ENCODE results near the gene BOLA1.
A peak's percentile ranks its signal among the peaks of the same experiment; 100 is the strongest.
"Not testable (repeated sequence)": the region's sequence is repeated elsewhere in the genome, so short reads cannot be mapped to it uniquely, and the experiment has no call there.

Gene BOLA1

DNA sequence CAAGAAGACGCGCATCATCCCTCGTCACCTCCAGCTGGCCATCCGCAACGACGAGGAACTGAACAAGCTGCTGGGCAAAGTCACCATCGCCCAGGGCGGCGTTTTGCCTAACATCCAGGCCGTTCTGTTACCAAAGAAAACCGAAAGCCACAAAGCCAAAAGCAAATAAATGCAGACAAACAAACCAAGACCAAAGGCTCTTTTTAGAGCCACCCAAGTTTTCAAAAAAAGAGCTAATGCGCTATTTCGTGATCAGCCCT lies 12.2 kb upstream of the BOLA1 start:
- DNase-seq (ENCODE audit: low read depth in 2 of 2) = not testable (repeated sequence)

DNA sequence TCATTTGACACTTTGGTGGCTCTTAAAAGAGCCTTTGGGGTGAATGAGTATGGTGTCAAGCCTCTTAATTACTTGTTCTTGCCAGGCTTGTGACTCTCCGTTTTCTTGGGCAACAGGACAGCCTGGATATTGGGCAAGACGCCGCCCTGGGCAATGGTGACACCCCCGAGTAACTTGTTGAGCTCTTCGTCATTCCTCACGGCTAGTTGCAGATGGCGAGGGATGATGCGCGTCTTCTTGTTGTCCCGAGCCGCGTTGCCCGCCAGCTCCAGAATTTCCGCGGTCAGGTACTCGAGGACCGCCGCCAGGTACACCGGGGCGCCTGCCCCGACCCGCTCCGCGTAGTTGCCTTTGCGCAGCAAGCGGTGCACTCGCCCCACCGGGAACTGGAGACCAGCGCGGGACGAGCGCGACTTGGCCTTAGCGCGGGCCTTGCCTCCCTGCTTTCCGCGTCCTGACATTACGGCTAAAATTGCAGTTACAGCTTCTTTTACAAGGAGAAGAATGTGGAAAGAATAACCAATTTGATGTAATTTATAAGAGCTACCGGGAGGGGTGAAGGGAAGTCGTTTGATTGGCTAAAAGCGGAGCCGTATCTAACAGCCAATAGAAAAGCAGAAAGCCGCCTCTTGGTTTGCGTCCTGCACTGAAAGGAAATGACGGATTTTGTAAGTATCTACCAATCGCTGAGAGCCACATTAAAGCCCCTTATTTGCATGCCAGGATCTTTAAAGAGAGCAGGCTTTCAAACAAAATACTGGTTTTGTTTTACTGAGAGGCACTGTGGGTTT lies 11.7 kb upstream of the BOLA1 start:
- peak in 1 of 2 experiments; percentile 61 for DNase-seq (ENCODE audit: low read depth in 2 of 2)

DNA sequence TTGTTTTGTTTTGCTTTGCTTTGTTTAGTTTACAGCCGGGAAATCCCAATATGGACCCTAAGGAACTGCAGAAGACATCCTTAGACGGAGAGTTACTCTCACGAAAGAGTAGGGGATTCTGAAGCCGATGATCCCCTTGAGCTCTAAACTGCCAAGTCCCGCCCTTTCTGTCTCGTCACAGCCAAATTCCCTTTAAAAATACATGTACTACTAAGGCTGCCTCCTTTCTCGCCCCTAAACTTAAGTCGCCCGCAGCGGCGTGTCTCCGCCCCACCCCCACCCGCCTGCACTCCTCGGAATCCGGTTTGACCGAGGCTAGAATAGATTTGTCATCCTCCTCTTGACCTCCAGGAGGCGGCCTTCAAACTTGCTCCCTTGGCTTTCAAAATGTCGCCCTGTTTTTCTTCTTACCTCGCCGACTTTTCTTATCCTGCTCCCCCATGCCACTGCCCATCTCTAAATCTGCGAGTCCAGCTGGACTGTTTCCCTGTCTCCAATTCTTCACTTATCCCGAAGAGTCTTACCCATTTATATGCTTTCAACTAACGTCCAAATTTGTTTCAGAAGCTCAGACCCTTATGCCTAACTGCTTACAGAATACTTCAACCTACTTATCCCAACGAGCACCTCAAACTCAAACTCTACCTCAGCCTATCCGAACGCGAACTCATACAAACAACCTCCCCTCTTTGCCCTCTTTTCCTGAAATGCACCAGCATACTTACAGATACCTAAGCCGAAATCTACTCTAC lies 10.9 kb upstream of the BOLA1 start:
- peak; percentile 57 to 80 for DNase-seq (ENCODE audit: low read depth in 2 of 2)

DNA sequence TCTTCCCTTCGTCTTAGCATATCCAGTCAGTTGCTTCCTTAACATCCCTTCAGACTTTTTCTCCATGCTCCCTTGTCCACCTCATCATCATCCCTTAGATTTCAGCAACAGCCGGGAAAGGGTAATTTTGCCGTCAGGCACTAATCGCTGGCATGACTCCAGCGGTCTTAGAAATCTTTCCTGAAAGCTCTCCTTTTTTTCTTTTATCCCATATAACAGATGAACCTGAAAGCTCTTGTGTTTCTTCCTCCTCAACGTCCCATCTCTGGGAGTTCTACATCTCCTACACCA lies 10.4 kb upstream of the BOLA1 start:
- DNase-seq (ENCODE audit: low read depth in 2 of 2) = no peak

DNA sequence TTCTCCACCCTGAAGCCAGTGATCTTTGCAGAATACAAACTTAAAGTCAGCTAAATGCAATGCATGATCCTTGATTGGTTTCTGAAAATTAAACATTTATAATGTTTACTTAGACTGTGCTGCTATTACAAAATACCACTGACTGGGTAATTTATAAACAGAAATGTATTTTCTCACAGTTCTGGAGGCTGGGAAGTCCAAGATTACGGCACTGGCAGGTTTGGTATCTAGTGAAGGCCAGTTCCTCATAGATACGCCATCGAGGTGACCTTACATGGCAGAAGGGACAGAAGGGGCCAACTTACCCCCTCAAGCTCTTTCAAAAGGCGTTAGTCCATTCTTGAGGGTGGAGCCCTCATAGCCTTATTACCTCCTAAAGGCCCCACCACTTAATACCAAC lies 2.8 kb upstream of the BOLA1 start:
- no peak for DNase-seq (ENCODE audit: low read depth in 2 of 2)

DNA sequence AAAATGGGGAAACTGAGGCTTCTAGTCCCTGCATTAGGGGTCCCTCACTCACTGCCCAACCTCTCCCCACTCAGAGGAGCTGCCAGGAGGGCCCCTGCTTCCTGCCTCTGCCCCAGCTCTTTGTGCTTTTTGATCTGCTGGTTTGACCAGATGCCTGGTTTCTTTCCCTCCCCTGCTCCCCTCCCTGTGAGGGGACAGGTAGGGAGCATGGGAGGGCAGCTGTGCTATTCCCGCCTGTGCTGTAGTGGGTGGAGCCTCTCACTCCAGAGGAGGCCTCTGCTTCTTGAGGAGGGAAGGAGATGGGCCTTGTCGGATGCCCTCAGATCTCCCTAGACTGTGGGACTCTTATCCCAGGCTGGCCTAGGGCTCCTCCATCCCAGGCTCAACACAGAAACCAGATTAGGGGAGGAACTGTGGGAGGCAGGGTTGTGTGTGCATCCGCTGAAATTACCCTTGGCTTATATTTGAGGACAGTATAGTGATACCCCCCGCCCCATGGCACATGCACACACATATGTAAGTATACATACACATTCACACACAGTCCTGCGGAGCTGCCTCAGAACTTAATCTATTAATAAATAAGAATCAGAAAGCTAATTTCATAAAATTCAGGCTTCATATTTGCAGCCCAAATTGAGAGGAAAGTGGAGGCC lies 4.6 kb downstream of the BOLA1 start:
- no peak for DNase-seq (ENCODE audit: low read depth in 2 of 2)

DNA sequence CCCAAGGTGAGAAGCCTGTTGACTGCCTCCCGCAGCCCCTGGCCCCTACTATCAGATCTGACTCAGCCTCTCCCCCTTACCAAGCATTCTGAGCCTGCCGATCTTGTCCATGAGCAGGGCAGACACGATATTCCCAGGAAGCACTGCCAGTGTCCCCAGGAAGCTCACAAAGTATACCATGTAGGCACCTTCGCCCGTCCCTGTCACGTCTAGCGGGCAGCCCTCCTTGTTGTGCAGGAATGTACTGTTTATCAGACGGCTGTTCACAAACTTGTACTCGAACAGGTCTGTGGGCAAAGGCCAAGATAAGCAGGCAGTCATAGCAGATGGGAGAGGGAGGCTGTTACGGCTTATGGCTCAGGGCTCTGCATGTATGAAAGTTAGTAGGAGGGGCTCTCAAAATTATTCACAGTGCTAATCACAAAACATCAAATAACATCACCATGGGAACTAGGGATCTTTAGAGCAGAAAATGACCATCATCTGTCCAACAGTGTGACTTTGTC lies 7.3 kb downstream of the BOLA1 start:
- DNase-seq (ENCODE audit: low read depth in 2 of 2) = no peak

DNA sequence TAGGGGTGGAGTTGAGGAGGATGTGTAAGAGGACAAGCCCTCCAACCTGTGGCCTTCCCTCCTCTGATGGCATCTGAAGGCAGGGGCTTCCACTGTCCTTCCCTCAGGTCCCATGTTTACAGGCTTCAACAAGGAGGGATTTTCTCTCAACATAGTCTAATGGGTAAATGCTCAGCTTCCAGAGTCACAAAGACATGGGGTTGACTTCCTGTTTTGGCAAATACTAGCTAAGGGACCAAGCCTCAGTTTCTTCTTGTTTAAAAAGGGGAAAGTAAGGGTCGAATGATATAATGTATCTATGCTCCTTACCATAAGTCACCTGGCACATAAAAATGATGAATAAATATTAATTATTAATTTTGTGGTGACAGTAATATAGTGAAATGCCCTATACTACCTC lies 15.2 kb downstream of the BOLA1 start:
- no peak for DNase-seq (ENCODE audit: low read depth in 2 of 2)

DNA sequence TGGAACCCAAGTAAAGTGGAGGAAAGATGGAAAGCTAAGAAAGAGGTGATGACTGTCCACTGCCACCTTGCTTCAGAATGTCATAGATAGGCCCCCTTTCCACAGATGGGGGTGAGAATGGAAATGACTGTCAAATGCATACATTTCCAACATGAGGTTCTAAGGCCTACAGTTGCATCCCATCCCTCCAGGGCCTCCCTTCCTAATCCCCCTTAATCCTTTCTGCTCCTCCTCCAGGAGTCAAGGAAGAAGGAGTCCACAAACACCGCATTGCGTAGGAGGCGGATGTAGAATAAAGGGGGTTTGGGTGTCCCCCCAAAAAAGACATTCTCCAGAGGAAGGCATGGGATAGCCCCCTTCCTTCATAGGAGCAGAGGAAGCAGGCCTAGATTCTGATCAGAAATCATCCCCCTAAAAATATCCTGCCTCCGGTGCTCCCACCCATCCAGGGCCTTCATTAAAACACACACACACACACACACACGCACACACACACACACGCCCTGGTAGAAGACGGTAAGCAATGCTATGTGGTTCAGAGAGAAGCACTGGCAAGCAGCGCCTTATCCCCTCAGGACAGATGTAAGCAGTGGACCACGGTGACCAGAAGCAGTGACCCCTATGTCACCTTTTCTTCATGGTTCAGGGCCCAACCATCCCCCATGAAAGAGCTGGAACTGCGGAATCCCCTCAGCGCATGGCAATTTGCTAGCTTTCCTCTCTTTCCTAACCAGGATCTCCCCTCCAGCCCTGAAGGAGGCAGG lies 16.2 kb downstream of the BOLA1 start:
- DNase-seq (ENCODE audit: low read depth in 2 of 2) = no peak

DNA sequence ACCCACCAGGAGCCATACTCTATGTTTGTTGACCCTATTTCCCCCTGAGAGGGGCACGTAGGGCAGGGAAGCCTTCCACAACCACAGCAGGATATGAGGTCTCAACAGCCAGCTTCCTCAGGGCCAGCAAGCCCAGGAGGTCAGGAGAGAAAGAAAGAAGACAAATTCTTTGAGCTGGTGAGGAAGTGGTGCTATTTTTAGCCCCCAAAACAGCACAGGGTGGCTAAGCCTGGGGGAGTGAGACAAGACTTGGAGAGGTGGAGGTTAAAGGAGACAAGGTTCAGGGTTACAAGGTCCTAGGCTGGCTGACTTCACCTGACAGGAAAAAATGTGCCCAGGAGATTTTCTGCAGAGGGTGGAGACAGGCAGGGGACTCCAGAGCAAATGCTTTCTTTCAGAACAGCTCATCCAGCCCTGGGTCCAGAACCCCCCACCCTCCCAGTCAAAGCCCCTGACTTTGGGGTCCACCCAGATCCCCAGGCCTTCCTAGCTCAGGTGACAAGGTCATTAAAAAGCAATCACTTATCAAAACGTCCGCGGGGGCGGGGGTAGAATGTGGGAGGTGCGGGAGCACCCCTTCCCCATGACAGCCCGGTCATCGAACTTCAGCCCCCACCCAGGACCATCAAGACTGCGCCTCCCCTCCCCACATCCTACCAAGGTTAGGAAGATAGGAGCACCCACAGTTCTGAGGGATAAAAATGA lies 17.0 kb downstream of the BOLA1 start:
- no peak for DNase-seq (ENCODE audit: low read depth in 2 of 2)

DNA sequence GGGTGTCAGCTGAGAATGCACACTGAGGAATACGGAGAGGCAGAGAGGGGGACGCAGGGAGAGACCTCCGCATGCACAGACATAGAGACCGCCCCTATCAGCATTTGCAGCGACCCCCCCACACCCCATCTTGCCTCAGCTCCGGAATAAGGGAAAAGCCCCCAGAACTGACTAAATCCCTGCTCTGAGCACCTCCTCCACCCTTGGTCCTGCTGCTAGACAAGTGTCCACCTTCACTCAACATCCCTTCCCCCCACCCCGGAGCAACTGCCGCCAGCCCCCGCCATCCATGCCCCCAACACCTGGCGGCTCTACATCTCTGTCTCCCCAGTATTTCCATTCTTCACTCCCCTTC lies 17.5 kb downstream of the BOLA1 start:
- DNase-seq (ENCODE audit: low read depth in 2 of 2) = no peak

DNA sequence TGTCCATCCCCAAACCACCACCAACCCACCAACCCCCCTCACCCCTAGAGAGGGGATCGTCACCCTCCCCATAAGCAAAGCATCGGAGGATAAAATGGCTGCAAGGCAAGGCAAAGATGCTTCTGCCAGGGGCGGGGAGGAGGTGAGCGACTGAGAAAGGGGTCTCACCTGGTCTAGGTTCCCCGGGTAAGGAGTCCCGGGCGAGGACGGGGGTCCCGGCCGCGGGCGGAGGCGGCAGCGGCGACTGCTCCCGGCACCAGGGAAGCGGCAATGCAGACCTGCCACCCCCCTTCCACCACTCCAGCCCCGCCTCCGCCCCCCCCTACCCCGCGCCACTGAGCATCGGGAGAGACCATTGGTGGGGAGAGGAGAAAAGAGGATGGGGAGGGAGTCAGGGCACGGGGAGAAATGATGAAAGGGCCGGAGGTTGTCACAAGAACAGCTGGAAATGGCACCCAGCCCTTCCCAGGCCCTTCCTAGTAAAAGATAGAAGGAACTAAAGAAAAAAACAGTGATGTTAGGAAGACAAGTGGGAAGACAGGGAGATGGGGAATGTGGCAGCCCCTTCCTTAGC lies 18.3 kb downstream of the BOLA1 start, which contains the start of gene SV2A:
TSS of gene SV2A (minus strand) at position 274 of the 574 bp plus-strand sequence. CDS start 4,004 bp downstream, outside the sequence.
- peak in 1 of 2 experiments; percentile 41 for DNase-seq (ENCODE audit: low read depth in 2 of 2)

DNA sequence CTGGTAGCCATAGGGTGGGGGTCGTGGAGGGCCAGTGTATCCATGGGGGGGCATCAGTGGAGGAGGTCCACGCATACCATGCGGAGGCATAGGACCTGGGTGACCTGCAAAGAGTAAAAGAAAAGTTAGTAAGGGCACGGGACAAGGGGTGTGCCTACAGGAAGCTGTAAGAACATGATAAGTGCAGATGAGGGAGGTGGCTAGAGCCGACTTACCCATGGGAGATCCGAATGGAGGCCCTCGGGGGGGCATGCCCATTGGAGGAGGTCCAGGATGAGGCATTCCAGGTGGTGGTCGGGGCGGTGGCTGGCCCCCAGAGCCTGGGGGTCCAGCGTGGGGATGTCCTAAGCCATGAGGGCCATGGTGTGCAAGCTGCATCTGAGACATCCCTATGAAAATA lies 24.3 kb downstream of the BOLA1 start:
- DNase-seq (ENCODE audit: low read depth in 2 of 2) = no peak

DNA sequence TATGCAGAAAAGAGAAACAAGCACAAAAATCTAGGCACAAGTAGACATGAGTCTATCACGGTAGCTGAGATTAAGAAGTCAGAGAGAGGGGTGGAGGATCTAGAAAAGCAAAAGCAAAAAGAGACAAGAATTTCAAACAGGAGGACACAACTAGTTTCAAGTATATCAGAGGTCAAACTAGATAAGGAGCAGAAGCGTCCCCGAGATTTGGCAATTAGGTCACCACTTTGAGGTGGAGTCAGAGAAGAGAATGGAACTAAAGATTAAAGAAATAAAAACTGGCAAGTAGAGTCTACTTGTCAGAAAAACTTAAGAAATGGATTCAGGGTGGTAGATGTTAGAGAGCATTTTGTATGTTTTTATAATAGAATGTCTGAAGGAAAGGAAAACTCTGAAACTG lies 26.0 kb downstream of the BOLA1 start:
- no peak for DNase-seq (ENCODE audit: low read depth in 2 of 2)

DNA sequence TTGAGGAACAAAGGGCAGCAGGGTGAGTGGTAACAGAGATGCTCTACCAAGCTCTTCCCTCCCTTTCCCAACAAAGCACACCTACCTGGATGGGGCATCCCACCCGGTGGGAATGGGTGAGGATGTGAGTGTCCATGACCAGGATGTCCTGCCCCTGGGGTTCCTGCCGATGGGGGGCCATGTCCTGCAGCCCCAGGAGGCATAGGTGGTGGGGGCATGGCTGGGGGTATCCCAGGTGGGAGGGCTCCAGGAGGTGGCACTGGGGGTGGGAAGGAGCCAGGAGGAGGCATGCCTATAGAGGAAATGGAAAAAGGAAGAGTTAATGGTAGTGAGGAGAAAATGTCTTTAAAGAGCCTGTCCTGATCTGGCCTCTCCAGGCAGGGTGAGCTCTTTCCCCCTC lies 26.4 kb downstream of the BOLA1 start:
- no peak for DNase-seq (ENCODE audit: low read depth in 2 of 2)

DNA sequence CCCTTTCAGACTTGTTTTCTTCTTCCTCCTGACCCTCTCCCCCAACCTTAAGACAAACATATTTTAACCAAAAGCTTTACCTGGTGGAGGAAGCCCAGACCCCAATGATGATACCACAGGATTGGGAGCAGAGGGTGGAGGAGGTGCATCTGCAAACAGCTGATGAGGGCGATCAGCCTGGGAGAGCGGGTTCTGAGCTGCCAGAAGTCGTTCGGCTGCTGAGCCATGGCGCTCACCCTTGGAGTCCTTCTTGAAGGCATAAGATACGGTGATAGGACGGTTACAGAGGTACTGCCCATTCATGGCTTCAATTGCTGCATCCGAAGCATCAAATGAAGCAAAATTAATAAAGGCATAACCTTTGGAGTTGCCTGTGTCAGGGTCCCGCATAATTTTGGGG lies 26.9 kb downstream of the BOLA1 start:
- no peak for DNase-seq (ENCODE audit: low read depth in 2 of 2)

DNA sequence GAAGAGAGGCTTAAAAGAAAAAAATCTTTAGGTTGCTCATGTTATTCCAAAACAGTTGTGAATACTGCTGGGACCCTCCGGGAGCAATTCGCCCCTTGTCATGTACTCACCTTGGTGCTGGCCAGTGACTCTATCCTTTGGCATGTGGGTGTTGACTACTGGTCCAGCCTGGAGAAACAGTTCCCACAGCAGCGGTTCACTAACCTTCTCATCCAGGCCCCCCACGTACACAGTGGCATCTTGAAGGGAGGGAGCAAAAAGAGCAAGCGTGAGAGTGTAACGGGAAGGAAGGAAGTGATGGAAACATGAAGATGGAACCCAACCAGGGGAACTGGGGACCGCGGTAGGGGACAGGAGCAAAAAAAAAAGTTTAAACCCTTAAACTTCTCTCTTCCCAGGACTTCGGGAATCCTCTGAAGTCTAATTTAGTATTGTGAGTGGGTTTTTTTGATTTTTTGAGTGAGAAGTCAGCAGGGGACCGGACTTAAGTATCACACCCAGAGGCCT lies 27.7 kb downstream of the BOLA1 start:
- DNase-seq (ENCODE audit: low read depth in 2 of 2) = no peak

DNA sequence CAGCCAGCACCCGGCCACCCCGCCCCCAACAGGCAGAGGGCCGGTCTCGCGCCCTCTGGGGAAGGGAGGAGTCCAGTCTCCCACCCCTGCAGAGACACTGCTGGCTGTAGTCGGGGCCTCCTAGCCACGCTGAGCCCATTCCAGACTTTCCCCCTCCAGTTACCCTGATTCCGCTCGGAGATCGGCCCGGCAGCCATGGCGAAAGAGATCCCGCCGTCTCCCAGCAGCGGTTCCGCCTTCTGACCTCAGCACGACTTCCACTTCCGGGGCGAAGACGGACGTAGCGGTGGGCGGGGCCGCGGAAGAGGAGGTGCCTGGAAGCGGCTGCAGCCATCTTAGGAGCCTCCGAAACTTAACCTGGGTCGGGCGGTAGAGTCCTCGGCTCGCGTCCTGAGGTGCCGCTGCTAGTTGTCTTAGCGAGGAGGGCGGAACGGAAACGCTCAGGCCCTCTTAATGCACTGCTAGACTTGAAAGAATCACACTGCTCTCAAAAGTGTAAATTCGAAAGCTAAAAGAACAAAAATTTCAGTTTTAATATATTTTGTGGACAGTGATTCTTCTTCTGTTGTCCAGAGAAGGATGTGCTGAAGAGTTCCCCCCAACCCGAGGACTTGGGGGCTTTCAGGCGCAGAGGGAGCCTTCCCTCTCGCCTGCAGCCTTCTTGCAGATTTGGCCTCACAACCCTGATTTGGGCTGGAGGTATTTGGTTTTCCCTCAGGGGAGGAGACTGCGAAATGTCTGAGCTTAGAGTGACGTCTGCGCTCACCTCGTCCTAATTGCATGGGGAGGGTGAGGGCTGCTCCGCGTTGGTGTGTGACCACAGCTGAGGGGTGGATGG lies 28.4 kb downstream of the BOLA1 start, which contains the start of gene SF3B4:
TSS of gene SF3B4 (minus strand) at position 241 of the 838 bp plus-strand sequence. CDS start at position 197, 44 bp downstream.
- DNase-seq (ENCODE audit: low read depth in 2 of 2) = peak; percentile 90 to 91

DNA sequence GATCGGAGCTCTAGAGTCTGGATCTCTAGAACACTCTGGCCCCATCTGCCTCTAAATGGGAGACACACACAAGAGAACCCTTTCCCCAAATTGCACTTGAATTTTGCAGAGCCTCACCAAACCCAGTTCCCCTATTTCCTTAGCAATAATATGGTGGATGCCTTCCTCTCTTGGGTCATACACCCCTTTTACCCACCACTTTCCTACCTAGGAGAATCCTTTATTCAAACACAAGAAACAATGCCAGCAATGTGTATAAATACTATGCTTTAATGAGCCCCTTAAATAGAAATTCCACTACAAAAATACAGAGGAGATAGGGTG lies 29.0 kb downstream of the BOLA1 start:
- DNase-seq (ENCODE audit: low read depth in 2 of 2) = no peak

DNA sequence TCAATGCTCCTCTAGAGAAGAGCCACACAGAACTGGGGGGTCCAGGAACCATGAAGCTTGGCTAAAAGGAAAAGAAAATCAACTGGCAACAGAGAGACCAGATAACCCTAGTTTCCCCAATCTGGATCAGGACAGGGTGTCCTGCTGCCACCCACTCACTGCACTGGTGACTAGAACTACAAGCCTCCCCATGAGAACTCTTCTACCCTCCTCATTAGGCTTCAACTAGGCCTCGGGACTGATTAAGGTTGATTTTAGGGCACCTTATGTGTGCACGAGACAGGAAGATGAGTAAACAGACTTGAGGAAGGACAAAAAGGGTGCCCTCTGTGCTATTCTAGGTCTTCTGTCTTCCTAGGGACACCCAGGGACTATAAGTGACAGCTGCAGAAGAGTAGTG lies 30.5 kb downstream of the BOLA1 start:
- DNase-seq (ENCODE audit: low read depth in 2 of 2) = no peak

All from stimulated activated CD4-positive, alpha-beta T cell treated with anti-CD3 and anti-CD28 coated beads, Interleukin-12 subunit alpha, Interleukin-12 subunit beta, amount 100 ng/mL, for 24 hours (primary cell).